MM.1S (cell line): Measurements from ENCODE around the gene KRT32.

Source experiments
- CTCF ChIP-seq: fragments of 300-600 bp; sonication (generic); IDR thresholded peaks from 2 replicates; pipeline ENCODE4 v1.5.1; 2016; ENCODE audit warnings: antibody characterized with exemption, low read length, mixed read lengths
- EZH2 ChIP-seq: fragments of 300-600 bp; sonication (generic); optimal IDR thresholded peaks from 2 replicates; pipeline ENCODE3; 2017; ENCODE audit warnings: low read depth, mild to moderate bottlenecking, antibody characterized with exemption, low read length, mixed read lengths
- EZH2phosphoT487 ChIP-seq: fragments of 300-600 bp; sonication (generic); IDR thresholded peaks from 2 replicates; pipeline ENCODE4 v1.6.1; 2018; ENCODE audit warnings: antibody characterized with exemption, low read length

GRCh38 chr17:41476866-41477815 is 10.0 kb upstream of the KRT32 start:
- TF ChIP-seq CTCF (no peak), EZH2phosphoT487 (no peak), EZH2 (no peak)
